ENCODE measurements around the gene CALM1. TPM values are rescaled to one million over a fixed set of nuclear protein-coding genes. Genes with fewer than 3 reads are reported as not detected.

Gene CALM1
- total RNA-seq, 2 donors from 2014 or later: 137 to 199 TPM

- DNase-seq: no peak
- no peak overlapping the region for H3K4me3 ChIP-seq
- WGBS, 2 donors: 83 to 87% methylated on average over 6 of the region's 6 CpGs
- H3K9me3 ChIP-seq: no peaks in the 10 kb centered on the region
- TF ChIP-seq CTCF (IDR thresholded peaks at IDR 0.05): no peak
- no peak for TF ChIP-seq POLR2A (IDR thresholded peaks at IDR 0.05)
- intact Hi-C loops (cut with DNase I): no loop called here
- ATAC-seq: no peak
- no peaks in the 10 kb centered on the region for H3K27me3 ChIP-seq
- peaks cover 16% of the 10 kb centered on the region for H3K4me1 ChIP-seq
- no peaks in the 10 kb centered on the region for H3K36me3 ChIP-seq (replicated peaks in 1 of 2; ENCODE audit: insufficient read depth in 1 of 2, low read depth in 2 of 2)
- H3K27ac ChIP-seq: no peak overlapping the region
These were observed 18.6 kb upstream of the CALM1 start for GRCh38 chr14:90378249-90378648.

DNA sequence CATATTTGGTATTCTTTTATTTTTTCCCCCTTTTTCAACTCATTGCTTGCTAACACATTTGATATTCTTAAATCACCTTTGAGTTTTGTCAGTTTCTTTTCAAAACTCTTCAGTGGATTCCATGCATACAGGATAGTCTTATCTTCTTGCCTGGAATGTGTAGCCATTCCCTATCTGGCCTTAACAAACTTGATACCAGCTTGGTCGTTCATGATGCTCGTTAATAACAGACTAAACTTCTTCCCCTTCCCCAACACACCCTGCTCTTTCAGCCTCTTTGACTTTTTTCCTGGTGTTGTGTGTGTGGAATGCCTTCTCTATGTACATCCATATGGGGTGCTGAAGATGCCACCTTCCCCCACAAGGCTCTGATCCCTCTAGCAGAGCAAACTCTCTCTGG is 17.7 kb upstream of the CALM1 start:
- Histone ChIP-seq H3K36me3 (replicated peaks in 1 of 2; ENCODE audit: insufficient read depth in 1 of 2, low read depth in 2 of 2) (no peaks in the 10 kb centered on the region), H3K4me1 (peaks cover 24% of the 10 kb centered on the region), H3K27me3 (no peaks in the 10 kb centered on the region), H3K4me3 (no peak overlapping the region), H3K27ac (no peak overlapping the region), H3K9me3 (no peaks in the 10 kb centered on the region)
- ATAC-seq (no peak), DNase-seq (no peak)
- intact Hi-C loops (cut with DNase I): no loop called here
- TF ChIP-seq CTCF (IDR thresholded peaks at IDR 0.05) (no peak), POLR2A (IDR thresholded peaks at IDR 0.05) (no peak)
- WGBS, 2 donors: 31 to 54% methylated on average over 2 of the region's 2 CpGs

DNA sequence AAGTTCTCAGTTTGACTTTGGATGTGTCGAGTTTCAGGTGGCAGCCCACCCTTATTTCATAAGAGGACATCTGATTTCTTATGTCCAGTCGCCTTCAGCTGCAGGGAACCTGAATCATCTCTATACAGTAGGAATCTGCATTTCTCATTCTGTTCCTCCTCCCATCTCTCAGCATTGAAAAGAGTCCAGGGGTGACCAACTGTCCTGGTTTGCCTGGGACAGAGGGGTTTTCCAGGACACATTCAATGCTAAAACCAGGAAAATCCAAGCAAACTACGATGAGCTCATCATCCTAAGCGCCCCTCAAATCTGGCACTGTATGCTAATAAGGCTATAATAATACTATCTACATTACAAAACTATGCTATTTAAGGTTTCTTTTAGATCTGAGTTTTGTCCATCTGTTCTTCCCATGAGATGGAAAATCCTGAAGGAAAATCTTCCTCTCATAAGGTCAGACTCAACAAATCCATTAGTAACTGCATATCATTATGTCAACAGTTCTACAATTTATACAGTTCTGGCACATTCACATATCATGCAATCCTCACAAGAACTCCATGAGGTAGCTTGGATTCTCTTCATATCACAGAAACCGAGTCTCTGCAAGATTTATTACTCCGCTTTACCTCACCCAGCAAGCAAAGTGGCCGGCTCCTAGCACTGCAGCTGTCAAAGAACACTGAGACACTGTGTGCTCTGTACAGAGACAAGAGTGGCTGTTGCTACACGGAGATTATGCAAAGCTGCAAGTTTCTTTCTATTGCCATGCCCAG is 15.6 kb upstream of the CALM1 start:
- Histone ChIP-seq H3K4me1 (peaks cover 34% of the 10 kb centered on the region), H3K36me3 (replicated peaks in 1 of 2; ENCODE audit: insufficient read depth in 1 of 2, low read depth in 2 of 2) (no peaks in the 10 kb centered on the region), H3K9me3 (no peaks in the 10 kb centered on the region), H3K27ac (peak overlapping the region; percentile 81 to 99 (median 97)), H3K27me3 (no peaks in the 10 kb centered on the region), H3K4me3 (no peak overlapping the region)
- no peak for ATAC-seq
- intact Hi-C loops (cut with DNase I): no loop called here
- TF ChIP-seq CTCF (IDR thresholded peaks at IDR 0.05): peak in 1 of 7 experiments; percentile 6
- peak in 2 of 3 donors; percentile 47 to 51 for TF ChIP-seq POLR2A (IDR thresholded peaks at IDR 0.05)
- 46 to 48% methylated on average over 8 of the region's 8 CpGs for WGBS, 2 donors
- peak; percentile 48 to 68 (median 66) for DNase-seq

DNA sequence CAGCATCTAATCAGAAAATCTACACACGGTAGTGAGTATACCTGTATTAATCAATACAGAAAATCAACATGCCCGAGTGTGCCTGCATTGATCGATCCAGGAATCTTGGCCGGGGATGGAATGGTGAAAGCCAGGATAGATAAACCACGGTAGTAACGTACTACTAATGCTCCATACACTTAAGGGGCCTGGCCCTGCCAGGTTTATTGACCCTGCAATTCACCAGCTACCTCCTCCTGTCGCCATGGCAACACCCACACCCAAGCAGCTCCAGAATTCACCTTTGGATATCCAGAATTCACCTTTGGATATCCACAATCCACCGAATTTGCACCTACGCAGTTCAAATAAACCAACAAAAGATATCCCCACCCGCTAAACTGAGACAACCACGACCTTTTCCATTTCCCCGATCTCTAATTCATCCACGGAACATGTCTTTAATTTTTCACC is 14.8 kb upstream of the CALM1 start:
- intact Hi-C loops (cut with DNase I): no loop called here
- Histone ChIP-seq H3K9me3 (no peaks in the 10 kb centered on the region), H3K27ac (peak overlapping the region; percentile 81 to 99 (median 97)), H3K36me3 (replicated peaks in 1 of 2; ENCODE audit: insufficient read depth in 1 of 2, low read depth in 2 of 2) (no peaks in the 10 kb centered on the region), H3K4me3 (peak overlapping the region in 1 of 2 donors; percentile 23), H3K27me3 (no peaks in the 10 kb centered on the region), H3K4me1 (peaks cover 38% of the 10 kb centered on the region)
- 4 to 12% methylated on average over 13 of the region's 13 CpGs for WGBS, 2 donors
- no peak for TF ChIP-seq CTCF (IDR thresholded peaks at IDR 0.05)
- TF ChIP-seq POLR2A (IDR thresholded peaks at IDR 0.05): no peak
- peak; percentile 24 for ATAC-seq
- DNase-seq: peak; percentile 82 to 91 (median 89)

Data from body of pancreas (tissue), 4 donors.